Vagina (tissue), 2 donors: ENCODE data around the gene NOG. TPM values are rescaled to one million over a fixed set of nuclear protein-coding genes. Genes with fewer than 3 reads are reported as not detected.

ENCODE experiments used
- DNase-seq, 2 donors: peaks; one replicate each; pipeline ENCODE4 v3.0.0-alpha.2; 2017; ENCODE audit errors: extremely low spot score in 2 of 2
- H3K27ac ChIP-seq: fragments of 200-600 bp; sonication (generic); one replicate; pipeline ENCODE4 v1.5.1; 2019
- H3K27me3 ChIP-seq: fragments of 200-600 bp; sonication (generic); one replicate; pipeline ENCODE4 v1.5.1; 2019
- H3K36me3 ChIP-seq, 2 donors: fragments of 200-600 bp; sonication (generic); one replicate each; pipeline ENCODE4 v1.5.1; 2017 to 2019
- H3K4me1 ChIP-seq: fragments of 200-600 bp; sonication (generic); one replicate; pipeline ENCODE4 v1.5.1; 2019
- H3K4me3 ChIP-seq, 2 donors: fragments of 200-600 bp; sonication (generic); 1 replicate in 1 of 2; 2 replicates in 1 of 2; pipeline ENCODE4 v1.5.1; 2016 to 2019
- H3K9me3 ChIP-seq: fragments of 200-600 bp; sonication (generic); one replicate; pipeline ENCODE4 v1.5.1; 2019
- CTCF ChIP-seq, 3 experiments: fragments of 450-650 bp in 2 of 3; fragments of 200-600 bp in 1 of 3; sonication (generic) in 1 of 3; IDR thresholded peaks; one replicate each; pipeline ENCODE4 v1.5.1; 2017 to 2019; ENCODE audit warnings: antibody characterized with exemption in 3 of 3, mild to moderate bottlenecking in 2 of 3, moderate library complexity in 2 of 3
- POLR2A ChIP-seq, 2 donors: fragments of 450-650 bp; IDR thresholded peaks; one replicate each; pipeline ENCODE4 v1.6.1; 2017; ENCODE audit warnings: antibody characterized with exemption in 2 of 2, mild to moderate bottlenecking in 2 of 2, moderate library complexity in 2 of 2
- POLR2AphosphoS5 ChIP-seq, 2 donors: sonication (generic); formaldehyde crosslinking; IDR thresholded peaks; one replicate each; pipeline ENCODE4 v1.9.0; 2017; ENCODE audit warnings: antibody characterized with exemption in 2 of 2, mild to moderate bottlenecking in 2 of 2, low read depth in 1 of 2; ENCODE audit not compliant: insufficient read depth in 1 of 2
- intact Hi-C: fragments of 100-400 bp; cut with DNase I; formaldehyde crosslinking; loops from one replicate; pipeline ENCODE4 v1.15.1; 2023
- total RNA-seq: library from RNA; depleted of rRNA; stranded (reverse); fragments of >200 nt; gene quantifications from one replicate; pipeline ENCODE4 v1.2.3, GENCODE V29; 2016

Gene NOG
- total RNA-seq, 1 donor from 2014 or later, result 7.4 TPM

- Histone ChIP-seq H3K36me3 (no peaks in the 10 kb centered on the region), H3K4me1 (no peaks in the 10 kb centered on the region), H3K4me3 (no peak overlapping the region), H3K27me3 (no peaks in the 10 kb centered on the region), H3K9me3 (no peaks in the 10 kb centered on the region), H3K27ac (no peak overlapping the region)
- intact Hi-C loops, result no loop called here
- no peak for DNase-seq
- TF ChIP-seq POLR2A (IDR thresholded peaks at IDR 0.05) (no peak), POLR2AphosphoS5 (IDR thresholded peaks at IDR 0.05; ENCODE audit: insufficient read depth in 1 of 2, low read depth in 1 of 2) (no peak), CTCF (IDR thresholded peaks at IDR 0.05) (no peak)
Measured at GRCh38 chr17:56557682-56558081, 35.8 kb upstream of the NOG start.

GRCh38 chr17:56558088-56558487, 35.4 kb upstream of the NOG start:
- Histone ChIP-seq H3K4me1 (no peaks in the 10 kb centered on the region), H3K27me3 (no peaks in the 10 kb centered on the region), H3K4me3 (no peak overlapping the region), H3K27ac (no peak overlapping the region), H3K9me3 (no peaks in the 10 kb centered on the region), H3K36me3 (no peaks in the 10 kb centered on the region)
- DNase-seq, result no peak
- TF ChIP-seq POLR2AphosphoS5 (IDR thresholded peaks at IDR 0.05; ENCODE audit: insufficient read depth in 1 of 2, low read depth in 1 of 2) (no peak), POLR2A (IDR thresholded peaks at IDR 0.05) (no peak), CTCF (IDR thresholded peaks at IDR 0.05) (no peak)
- intact Hi-C loops, result no loop called here

GRCh38 chr17:56570199-56570598, 23.3 kb upstream of the NOG start:
- Histone ChIP-seq H3K9me3 (no peaks in the 10 kb centered on the region), H3K4me1 (no peaks in the 10 kb centered on the region), H3K36me3 (no peaks in the 10 kb centered on the region), H3K27me3 (no peaks in the 10 kb centered on the region), H3K27ac (no peak overlapping the region), H3K4me3 (no peak overlapping the region)
- intact Hi-C loops, result no loop called here
- DNase-seq, result no peak
- TF ChIP-seq POLR2A (IDR thresholded peaks at IDR 0.05) (no peak), POLR2AphosphoS5 (IDR thresholded peaks at IDR 0.05; ENCODE audit: insufficient read depth in 1 of 2, low read depth in 1 of 2) (no peak), CTCF (IDR thresholded peaks at IDR 0.05) (no peak)

GRCh38 chr17:56571456-56571855, 22.0 kb upstream of the NOG start:
- no peaks in the 10 kb centered on the region for H3K36me3 ChIP-seq
- no peaks in the 10 kb centered on the region for H3K9me3 ChIP-seq
- no peak overlapping the region for H3K4me3 ChIP-seq
- TF ChIP-seq POLR2A (IDR thresholded peaks at IDR 0.05), result no peak
- no peak for TF ChIP-seq CTCF (IDR thresholded peaks at IDR 0.05)
- TF ChIP-seq POLR2AphosphoS5 (IDR thresholded peaks at IDR 0.05; ENCODE audit: insufficient read depth in 1 of 2, low read depth in 1 of 2), result no peak
- intact Hi-C loops, result no loop called here
- no peaks in the 10 kb centered on the region for H3K4me1 ChIP-seq
- DNase-seq, result no peak
- H3K27ac ChIP-seq, result no peak overlapping the region
- H3K27me3 ChIP-seq, result no peaks in the 10 kb centered on the region

GRCh38 chr17:56577190-56577842, 16.2 kb upstream of the NOG start:
- Histone ChIP-seq H3K27me3 (no peaks in the 10 kb centered on the region), H3K4me1 (peaks cover 14% of the 10 kb centered on the region), H3K27ac (peak overlapping the region; percentile 67), H3K4me3 (peak overlapping the region; percentile 19 to 27), H3K9me3 (no peaks in the 10 kb centered on the region), H3K36me3 (no peaks in the 10 kb centered on the region)
- intact Hi-C loops, result no loop called here
- TF ChIP-seq CTCF (IDR thresholded peaks at IDR 0.05) (no peak), POLR2A (IDR thresholded peaks at IDR 0.05) (no peak), POLR2AphosphoS5 (IDR thresholded peaks at IDR 0.05; ENCODE audit: insufficient read depth in 1 of 2, low read depth in 1 of 2) (no peak)
- DNase-seq, result no peak
